Lower leg skin (tissue), 3 donors: ENCODE data around the gene TLL2.

Experiments
- CTCF ChIP-seq, 3 donors: fragments of 450-650 bp; IDR thresholded peaks; one replicate each; pipeline ENCODE4 v1.5.1; 2016; ENCODE audit warnings: antibody characterized with exemption in 3 of 3, mild to moderate bottlenecking in 3 of 3, moderate library complexity in 2 of 3
- POLR2A ChIP-seq, 2 donors: fragments of 450-650 bp; IDR thresholded peaks; one replicate each; pipeline ENCODE4 v1.6.1; 2016 to 2017; ENCODE audit warnings: antibody characterized with exemption in 2 of 2, mild to moderate bottlenecking in 1 of 2, moderate library complexity in 1 of 2

- TF ChIP-seq CTCF (IDR thresholded peaks at IDR 0.05) (no peak), POLR2A (IDR thresholded peaks at IDR 0.05) (no peak)
These were observed 137.2 kb downstream of the TLL2 start for GRCh38 chr10:96376483-96376882.
